WTC11 (cell line): ENCODE results near the gene NCKAP5L. TPM values are rescaled to one million over a fixed set of nuclear protein-coding genes. Genes with fewer than 3 reads are reported as not detected.

Source experiments
- ATF2 ChIP-seq: sonication (generic); formaldehyde crosslinking; IDR thresholded peaks from 2 replicates; pipeline ENCODE4 v1.8.1; 2022; ENCODE audit warnings: low read depth, missing genetic modification reagents, borderline replicate concordance
- CBFB ChIP-seq: sonication (generic); formaldehyde crosslinking; IDR thresholded peaks from 2 replicates; pipeline ENCODE4 v1.8.1; 2022; ENCODE audit warnings: mild to moderate bottlenecking, low read depth, missing genetic modification reagents
- CDX4 ChIP-seq: fragments of 250-450 bp; sonication (Bioruptor Pico); IDR thresholded peaks from 2 replicates; pipeline ENCODE4 v1.9.0; 2021; ENCODE audit warnings: moderate library complexity, mild to moderate bottlenecking, inconsistent platforms, borderline replicate concordance
- CREB1 ChIP-seq: sonication (generic); formaldehyde crosslinking; IDR thresholded peaks from 2 replicates; pipeline ENCODE4 v1.8.0; 2023; ENCODE audit warnings: mild to moderate bottlenecking, missing genetic modification reagents
- E2F4 ChIP-seq: sonication (generic); formaldehyde crosslinking; IDR thresholded peaks from 2 replicates; pipeline ENCODE4 v1.8.1; 2022; ENCODE audit warnings: low read depth, mild to moderate bottlenecking, moderate library complexity, missing genetic modification reagents, borderline replicate concordance
- ELF4 ChIP-seq: sonication (generic); formaldehyde crosslinking; IDR thresholded peaks from 2 replicates; pipeline ENCODE4 v1.8.1; 2022; ENCODE audit warnings: low read depth, mild to moderate bottlenecking, moderate library complexity, missing genetic modification reagents
- ESRRA ChIP-seq: sonication (generic); formaldehyde crosslinking; IDR thresholded peaks from 2 replicates; pipeline ENCODE4 v1.8.1; 2022; ENCODE audit warnings: mild to moderate bottlenecking, missing genetic modification reagents, borderline replicate concordance
- ETV6 ChIP-seq: sonication (generic); formaldehyde crosslinking; IDR thresholded peaks from 2 replicates; pipeline ENCODE4 v1.8.1; 2022; ENCODE audit warnings: mild to moderate bottlenecking, missing genetic modification reagents
- FOXP1 ChIP-seq: sonication (generic); formaldehyde crosslinking; IDR thresholded peaks from 2 replicates; pipeline ENCODE4 v1.8.0; 2022; ENCODE audit warnings: missing genetic modification reagents, mild to moderate bottlenecking, moderate library complexity, borderline replicate concordance
- FOXP4 ChIP-seq: sonication (generic); formaldehyde crosslinking; IDR thresholded peaks from 2 replicates; pipeline ENCODE4 v1.8.0; 2022; ENCODE audit warnings: mild to moderate bottlenecking, missing genetic modification reagents
- GABPB1 ChIP-seq: sonication (generic); formaldehyde crosslinking; IDR thresholded peaks from 2 replicates; pipeline ENCODE4 v1.8.1; 2023; ENCODE audit warnings: mild to moderate bottlenecking, missing genetic modification reagents
- HMGXB4 ChIP-seq: sonication (generic); formaldehyde crosslinking; IDR thresholded peaks from 2 replicates; pipeline ENCODE4 v1.8.1; 2023; ENCODE audit warnings: mild to moderate bottlenecking, moderate library complexity, missing genetic modification reagents
- NFE2L1 ChIP-seq: sonication (generic); formaldehyde crosslinking; IDR thresholded peaks from 2 replicates; pipeline ENCODE4 v1.8.1; 2023; ENCODE audit warnings: missing genetic modification reagents
- SP1 ChIP-seq: sonication (generic); formaldehyde crosslinking; conservative IDR thresholded peaks from 2 replicates; pipeline ENCODE4 v1.8.1; 2022; ENCODE audit warnings: missing genetic modification reagents
- ZNF219 ChIP-seq: sonication (generic); formaldehyde crosslinking; IDR thresholded peaks from 2 replicates; pipeline ENCODE4 v1.8.0; 2023; ENCODE audit warnings: missing genetic modification reagents, mild to moderate bottlenecking, borderline replicate concordance
- ZNF281 ChIP-seq: sonication (generic); formaldehyde crosslinking; IDR thresholded peaks from 2 replicates; pipeline ENCODE4 v1.8.0; 2023; ENCODE audit warnings: mild to moderate bottlenecking, missing genetic modification reagents
- ZNF512 ChIP-seq: sonication (generic); formaldehyde crosslinking; IDR thresholded peaks from 2 replicates; pipeline ENCODE4 v1.8.1; 2022; ENCODE audit warnings: missing genetic modification reagents, borderline replicate concordance
- total RNA-seq: library from RNA; stranded (reverse); gene quantifications from 3 replicates; pipeline ENCODE4 v1.2.3, GENCODE V29; 2021
- TF ChIP-seq, protein P1 (sequence below): sonication (generic); formaldehyde crosslinking; IDR thresholded peaks from 2 replicates; pipeline ENCODE4 v1.8.0; 2022; ENCODE audit warnings: mild to moderate bottlenecking, missing genetic modification reagents
- TF ChIP-seq, protein P2 (sequence below): sonication (generic); formaldehyde crosslinking; IDR thresholded peaks from 2 replicates; pipeline ENCODE4 v1.8.0; 2023; ENCODE audit warnings: missing genetic modification reagents, mild to moderate bottlenecking, borderline replicate concordance

Gene NCKAP5L
- total RNA-seq, 1 experiment from 2014 or later: 27.8 TPM

DNA sequence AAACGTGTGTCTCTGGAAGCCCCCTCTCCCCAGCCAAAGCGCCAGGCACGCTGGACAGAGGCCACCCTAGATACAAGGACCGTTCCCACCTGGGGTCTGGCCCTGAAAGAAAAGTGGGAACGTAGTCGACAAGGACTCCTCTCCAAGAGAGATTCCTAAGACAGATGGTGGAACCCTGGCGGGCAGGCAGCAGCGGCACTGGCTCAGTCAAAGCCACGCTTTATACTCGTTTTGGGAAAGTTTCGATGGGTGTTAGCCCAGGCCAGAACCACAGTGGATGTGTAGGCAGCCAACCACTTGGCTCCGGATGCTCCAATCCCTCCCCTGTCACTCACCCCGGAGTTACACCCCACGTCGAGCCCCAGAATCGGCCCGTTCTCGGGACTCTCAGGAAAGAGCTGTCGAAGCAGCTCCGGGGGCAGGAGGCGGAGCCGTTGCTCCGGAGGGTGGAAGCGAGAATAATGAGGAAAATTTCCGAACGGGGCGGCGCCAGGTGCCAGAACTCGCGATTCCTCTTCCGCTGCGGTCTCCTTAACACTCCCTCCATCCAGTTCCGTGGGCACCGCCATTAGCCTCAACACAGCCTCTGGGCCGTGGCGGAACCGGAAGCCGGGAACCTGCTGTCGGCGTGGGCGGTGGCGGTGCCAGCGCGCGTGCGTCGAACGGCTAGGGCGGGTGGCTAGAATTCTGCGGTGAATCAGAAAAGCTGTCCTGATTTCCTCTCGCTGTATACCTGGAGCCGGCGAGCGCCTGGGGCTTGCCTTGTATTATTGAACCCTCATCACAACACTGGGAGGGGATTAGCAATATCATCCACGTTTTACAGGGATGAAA, 14.5 kb upstream of the NCKAP5L start, which contains the start of gene BCDIN3D (continued):
- TF ChIP-seq ZNF512 (CRISPR knock-in tag): no peak
- 0 out of 2 replicates have a peak, but pooled peaks have one; percentile 32 for TF ChIP-seq CREB1
- TF ChIP-seq, protein P1, sequence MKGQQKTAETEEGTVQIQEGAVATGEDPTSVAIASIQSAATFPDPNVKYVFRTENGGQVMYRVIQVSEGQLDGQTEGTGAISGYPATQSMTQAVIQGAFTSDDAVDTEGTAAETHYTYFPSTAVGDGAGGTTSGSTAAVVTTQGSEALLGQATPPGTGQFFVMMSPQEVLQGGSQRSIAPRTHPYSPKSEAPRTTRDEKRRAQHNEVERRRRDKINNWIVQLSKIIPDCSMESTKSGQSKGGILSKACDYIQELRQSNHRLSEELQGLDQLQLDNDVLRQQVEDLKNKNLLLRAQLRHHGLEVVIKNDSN: no peak
- 0 out of 2 replicates have a peak, but pooled peaks have one; percentile 35 for TF ChIP-seq HMGXB4 (CRISPR knock-in tag)
- TF ChIP-seq ESRRA (CRISPR knock-in tag): no peak
- TF ChIP-seq ATF2: 0 out of 2 replicates have a peak, but pooled peaks have one; percentile 31
- TF ChIP-seq ELF4 (CRISPR knock-in tag): no peak
- TF ChIP-seq SP1: peak; percentile 77; the same call in 1 of the 2 replicates
- TF ChIP-seq FOXP4 (CRISPR knock-in tag): peak; percentile 82; the same call in 1 of the 2 replicates
- TF ChIP-seq GABPB1: peak; percentile 57; the same call in 1 of the 2 replicates
- TF ChIP-seq CDX4 (CRISPR knock-in tag): no peak
- TF ChIP-seq, protein P2, sequence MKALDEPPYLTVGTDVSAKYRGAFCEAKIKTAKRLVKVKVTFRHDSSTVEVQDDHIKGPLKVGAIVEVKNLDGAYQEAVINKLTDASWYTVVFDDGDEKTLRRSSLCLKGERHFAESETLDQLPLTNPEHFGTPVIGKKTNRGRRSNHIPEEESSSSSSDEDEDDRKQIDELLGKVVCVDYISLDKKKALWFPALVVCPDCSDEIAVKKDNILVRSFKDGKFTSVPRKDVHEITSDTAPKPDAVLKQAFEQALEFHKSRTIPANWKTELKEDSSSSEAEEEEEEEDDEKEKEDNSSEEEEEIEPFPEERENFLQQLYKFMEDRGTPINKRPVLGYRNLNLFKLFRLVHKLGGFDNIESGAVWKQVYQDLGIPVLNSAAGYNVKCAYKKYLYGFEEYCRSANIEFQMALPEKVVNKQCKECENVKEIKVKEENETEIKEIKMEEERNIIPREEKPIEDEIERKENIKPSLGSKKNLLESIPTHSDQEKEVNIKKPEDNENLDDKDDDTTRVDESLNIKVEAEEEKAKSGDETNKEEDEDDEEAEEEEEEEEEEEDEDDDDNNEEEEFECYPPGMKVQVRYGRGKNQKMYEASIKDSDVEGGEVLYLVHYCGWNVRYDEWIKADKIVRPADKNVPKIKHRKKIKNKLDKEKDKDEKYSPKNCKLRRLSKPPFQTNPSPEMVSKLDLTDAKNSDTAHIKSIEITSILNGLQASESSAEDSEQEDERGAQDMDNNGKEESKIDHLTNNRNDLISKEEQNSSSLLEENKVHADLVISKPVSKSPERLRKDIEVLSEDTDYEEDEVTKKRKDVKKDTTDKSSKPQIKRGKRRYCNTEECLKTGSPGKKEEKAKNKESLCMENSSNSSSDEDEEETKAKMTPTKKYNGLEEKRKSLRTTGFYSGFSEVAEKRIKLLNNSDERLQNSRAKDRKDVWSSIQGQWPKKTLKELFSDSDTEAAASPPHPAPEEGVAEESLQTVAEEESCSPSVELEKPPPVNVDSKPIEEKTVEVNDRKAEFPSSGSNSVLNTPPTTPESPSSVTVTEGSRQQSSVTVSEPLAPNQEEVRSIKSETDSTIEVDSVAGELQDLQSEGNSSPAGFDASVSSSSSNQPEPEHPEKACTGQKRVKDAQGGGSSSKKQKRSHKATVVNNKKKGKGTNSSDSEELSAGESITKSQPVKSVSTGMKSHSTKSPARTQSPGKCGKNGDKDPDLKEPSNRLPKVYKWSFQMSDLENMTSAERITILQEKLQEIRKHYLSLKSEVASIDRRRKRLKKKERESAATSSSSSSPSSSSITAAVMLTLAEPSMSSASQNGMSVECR (CRISPR knock-in tag): peak; percentile 32; the same call in 1 of the 2 replicates
- TF ChIP-seq ETV6 (CRISPR knock-in tag): peak; percentile 72; the same call in 1 of the 2 replicates
- TF ChIP-seq NFE2L1: peak; percentile 89
- TF ChIP-seq ZNF219 (CRISPR knock-in tag): no peak
- TF ChIP-seq CBFB (CRISPR knock-in tag): 0 out of 2 replicates have a peak, but pooled peaks have one; percentile 83
- peak; percentile 84; the same call in 1 of the 2 replicates for TF ChIP-seq FOXP1
- 0 out of 2 replicates have a peak, but pooled peaks have one; percentile 44 for TF ChIP-seq E2F4
- TF ChIP-seq ZNF281: peak; percentile 48; the same call in 1 of the 2 replicates
- TF ChIP-seq, all 79 proteins: peak for 23
